Omental fat pad (tissue), 4 donors: ENCODE results near the gene EXOSC7. TPM values are rescaled to one million over a fixed set of nuclear protein-coding genes. Genes with fewer than 3 reads are reported as not detected.

Experiments used
- ATAC-seq: fragments of 150-250 bp; one replicate; pipeline ENCODE4 v1.9.1; 2016; ENCODE audit warnings: mild to moderate bottlenecking, moderate library complexity; ENCODE audit not compliant: low FRiP score
- DNase-seq: peaks from one replicate; pipeline ENCODE4 v3.0.0-alpha.2; 2019; ENCODE audit warnings: low spot score
- CTCF ChIP-seq, 3 donors: fragments of 450-650 bp; IDR thresholded peaks; one replicate each; pipeline ENCODE4 v1.5.1; 2016 to 2017; ENCODE audit warnings: antibody characterized with exemption in 3 of 3, mild to moderate bottlenecking in 3 of 3, moderate library complexity in 2 of 3
- total RNA-seq, 4 donors: library from RNA; depleted of rRNA; stranded (reverse); fragments of >200 nt; gene quantifications; one replicate each; pipeline ENCODE4 v1.1.0, GENCODE V29; 2016

The EXOSC7 gene
- total RNA-seq, 4 donors from 2014 or later, result 31.7 to 47.7 (median 39.0) TPM

GRCh38 chr3:45009868-45010267, 33.8 kb downstream of the EXOSC7 start:
- no peak for DNase-seq

GRCh38 chr3:45010811-45011333, 34.8 kb downstream of the EXOSC7 start:
- no peak for TF ChIP-seq CTCF (IDR thresholded peaks at IDR 0.05)
- no peak for ATAC-seq
- DNase-seq, result no peak

More at GRCh38 chr3:45009868-45010267, 33.8 kb downstream of the EXOSC7 start:
- no peak for ATAC-seq
- TF ChIP-seq CTCF (IDR thresholded peaks at IDR 0.05), result no peak

GRCh38 chr3:45011756-45012508, 35.9 kb downstream of the EXOSC7 start:
- ATAC-seq (peak; percentile 89), DNase-seq (no peak)
- TF ChIP-seq CTCF (IDR thresholded peaks at IDR 0.05), result no peak

GRCh38 chr3:45012577-45012976, 36.5 kb downstream of the EXOSC7 start:
- ATAC-seq, result no peak
- no peak for DNase-seq
- no peak for TF ChIP-seq CTCF (IDR thresholded peaks at IDR 0.05)

- TF ChIP-seq CTCF (IDR thresholded peaks at IDR 0.05), result no peak
- DNase-seq (no peak), ATAC-seq (no peak)
Measured at GRCh38 chr3:45016916-45017315, 40.9 kb downstream of the EXOSC7 start.

GRCh38 chr3:45017821-45018220, 41.8 kb downstream of the EXOSC7 start:
- no peak for TF ChIP-seq CTCF (IDR thresholded peaks at IDR 0.05)
- no peak for ATAC-seq
- no peak for DNase-seq

GRCh38 chr3:45020534-45020933, 44.5 kb downstream of the EXOSC7 start:
- no peak for TF ChIP-seq CTCF (IDR thresholded peaks at IDR 0.05)
- ATAC-seq (no peak), DNase-seq (no peak)
